CD4-positive, alpha-beta T cell treated with Interleukin-2 at 100 ng/mL for 4 hours (primary cell): ENCODE measurements around the gene SLC35B2.

ENCODE experiments used
- DNase-seq: peaks from one replicate; pipeline ENCODE4 v3.0.0-alpha.2; 2020; ENCODE audit warnings: low spot score

SLC35B2 gene

GRCh38 chr6:44221291-44221960, 35.9 kb downstream of the SLC35B2 start:
- peak; percentile 78 for DNase-seq

GRCh38 chr6:44220913-44221290, 36.4 kb downstream of the SLC35B2 start:
- DNase-seq, result no peak

GRCh38 chr6:44219815-44220784, 37.2 kb downstream of the SLC35B2 start:
- no peak for DNase-seq

GRCh38 chr6:44219053-44219814, 38.1 kb downstream of the SLC35B2 start:
- DNase-seq, result no peak

- DNase-seq, result no peak
These were observed 39.8 kb downstream of the SLC35B2 start for GRCh38 chr6:44217332-44218143.

- no peak for DNase-seq
These were observed 40.5 kb downstream of the SLC35B2 start, which contains the start of gene MYMX for GRCh38 chr6:44216677-44217331. Gene MYMX (plus strand): TSS chr6:44216926. CDS start chr6:44217472, 546 bp downstream.

- DNase-seq, result no peak
These were observed 43.0 kb downstream of the SLC35B2 start for GRCh38 chr6:44214307-44214706.

- DNase-seq, result no peak
These were observed 46.0 kb downstream of the SLC35B2 start for GRCh38 chr6:44211284-44211683.

GRCh38 chr6:44207966-44208365, 49.4 kb downstream of the SLC35B2 start:
- no peak for DNase-seq
